ENCODE results near the gene CDC42EP4.
"Not testable (repeated sequence)": the region's sequence is repeated elsewhere in the genome, so short reads cannot be mapped to it uniquely, and the experiment has no call there.

CDC42EP4 gene

GRCh38 chr17:73274490-73274889 is 37.3 kb downstream of the CDC42EP4 start:
- no peak for DNase-seq

GRCh38 chr17:73272906-73273218 is 38.9 kb downstream of the CDC42EP4 start:
- DNase-seq = no peak

GRCh38 chr17:73271072-73271471 is 40.7 kb downstream of the CDC42EP4 start:
- DNase-seq = no peak

GRCh38 chr17:73269791-73270190 is 42.0 kb downstream of the CDC42EP4 start:
- no peak for DNase-seq

- no peak for DNase-seq
These were observed 42.5 kb downstream of the CDC42EP4 start for GRCh38 chr17:73269329-73269615.

- DNase-seq = no peak
These were observed 43.0 kb downstream of the CDC42EP4 start for GRCh38 chr17:73268582-73269328.

- no peak for DNase-seq
These were observed 43.9 kb downstream of the CDC42EP4 start for GRCh38 chr17:73267648-73268537.

GRCh38 chr17:73266796-73267195 is 45.0 kb downstream of the CDC42EP4 start:
- no peak for DNase-seq

GRCh38 chr17:73265646-73266640 is 45.9 kb downstream of the CDC42EP4 start:
- no peak for DNase-seq

- not testable (repeated sequence) for DNase-seq
These were observed 47.4 kb downstream of the CDC42EP4 start for GRCh38 chr17:73264448-73264847.

- DNase-seq = no peak
These were observed 48.8 kb downstream of the CDC42EP4 start for GRCh38 chr17:73262676-73263642.

GRCh38 chr17:73261952-73262675 is 49.7 kb downstream of the CDC42EP4 start:
- DNase-seq = no peak

GRCh38 chr17:73261617-73261951 is 50.2 kb downstream of the CDC42EP4 start, which contains the start of gene CPSF4L:
Gene CPSF4L (minus strand): TSS chr17:73261880. CDS start chr17:73261818, 62 bp downstream.
- DNase-seq = no peak

- no peak for DNase-seq
These were observed 54.3 kb downstream of the CDC42EP4 start for GRCh38 chr17:73257516-73257915.

GRCh38 chr17:73256220-73256619 is 55.6 kb downstream of the CDC42EP4 start:
- DNase-seq = no peak

- peak; percentile 32 to 53 for DNase-seq
These were observed 56.1 kb downstream of the CDC42EP4 start for GRCh38 chr17:73255671-73256181.

- DNase-seq = no peak
These were observed 59.9 kb downstream of the CDC42EP4 start for GRCh38 chr17:73251871-73252270.

GRCh38 chr17:73250851-73251640 is 60.8 kb downstream of the CDC42EP4 start:
- DNase-seq = no peak

- DNase-seq = no peak
These were observed 62.1 kb downstream of the CDC42EP4 start for GRCh38 chr17:73249700-73250099.

- no peak for DNase-seq
These were observed 63.3 kb downstream of the CDC42EP4 start for GRCh38 chr17:73248532-73248931.
